ENCODE measurements around the gene NR4A3.

The NR4A3 gene

GRCh38 chr9:99860266-99860665 is 38.6 kb downstream of the NR4A3 start:
- ATAC-seq, result no peak
- TF ChIP-seq TCF4 (CRISPR knock-in tag; IDR thresholded peaks at IDR 0.05; ENCODE audit: borderline replicate concordance) (no peak), ZFP3 (CRISPR knock-in tag; IDR thresholded peaks at IDR 0.05) (no peak), ISL1 (CRISPR knock-in tag; IDR thresholded peaks at IDR 0.05) (no peak), OSR1 (CRISPR knock-in tag; IDR thresholded peaks at IDR 0.05) (no peak), POU6F1 (CRISPR knock-in tag; IDR thresholded peaks at IDR 0.05; ENCODE audit: borderline replicate concordance, low read depth) (no peak), ARNTL (CRISPR knock-in tag; IDR thresholded peaks at IDR 0.05; ENCODE audit: borderline replicate concordance, low read depth) (no peak), CSRNP3 (CRISPR knock-in tag; IDR thresholded peaks at IDR 0.05) (no peak), ESRRG (CRISPR knock-in tag; IDR thresholded peaks at IDR 0.05) (no peak), PPARA (CRISPR knock-in tag; IDR thresholded peaks at IDR 0.05; ENCODE audit: borderline replicate concordance) (no peak), ZNF565 (CRISPR knock-in tag; conservative IDR thresholded peaks at IDR 0.05; ENCODE audit: low read depth) (no peak), TSHZ2 (CRISPR knock-in tag; IDR thresholded peaks at IDR 0.05) (no peak), RARB (CRISPR knock-in tag; IDR thresholded peaks at IDR 0.05) (no peak), CSDC2 (CRISPR knock-in tag; IDR thresholded peaks at IDR 0.05) (no peak), ZC3H10 (CRISPR knock-in tag; IDR thresholded peaks at IDR 0.05) (no peak), ZNF8 (CRISPR knock-in tag; IDR thresholded peaks at IDR 0.05) (no peak), TOX (CRISPR knock-in tag; IDR thresholded peaks at IDR 0.05; ENCODE audit: borderline replicate concordance) (no peak), BACH2 (CRISPR knock-in tag; IDR thresholded peaks at IDR 0.05; ENCODE audit: borderline replicate concordance) (no peak)

- ATAC-seq, result no peak
Measured at GRCh38 chr9:99863955-99864354, 42.3 kb downstream of the NR4A3 start.

GRCh38 chr9:99866398-99866797 is 44.7 kb downstream of the NR4A3 start:
- ATAC-seq, result no peak
- TF ChIP-seq RARB (CRISPR knock-in tag; IDR thresholded peaks at IDR 0.05) (no peak), BACH2 (CRISPR knock-in tag; IDR thresholded peaks at IDR 0.05; ENCODE audit: borderline replicate concordance) (no peak), TOX (CRISPR knock-in tag; IDR thresholded peaks at IDR 0.05; ENCODE audit: borderline replicate concordance) (no peak), OSR1 (CRISPR knock-in tag; IDR thresholded peaks at IDR 0.05) (no peak), ZFP3 (CRISPR knock-in tag; IDR thresholded peaks at IDR 0.05) (no peak), PATZ1 (CRISPR knock-in tag; IDR thresholded peaks at IDR 0.05; ENCODE audit: borderline replicate concordance) (no peak), CSDC2 (CRISPR knock-in tag; IDR thresholded peaks at IDR 0.05) (no peak), TCF4 (CRISPR knock-in tag; IDR thresholded peaks at IDR 0.05; ENCODE audit: borderline replicate concordance) (no peak), SNAI2 (CRISPR knock-in tag; IDR thresholded peaks at IDR 0.05) (no peak), ARNTL (CRISPR knock-in tag; IDR thresholded peaks at IDR 0.05; ENCODE audit: borderline replicate concordance, low read depth) (no peak), PPARA (CRISPR knock-in tag; IDR thresholded peaks at IDR 0.05; ENCODE audit: borderline replicate concordance) (no peak), ZNF70 (CRISPR knock-in tag; IDR thresholded peaks at IDR 0.05) (no peak), CREB5 (CRISPR knock-in tag; IDR thresholded peaks at IDR 0.05; ENCODE audit: low read depth) (no peak)

More at GRCh38 chr9:99863955-99864354, 42.3 kb downstream of the NR4A3 start:
- TF ChIP-seq BACH2 (CRISPR knock-in tag; IDR thresholded peaks at IDR 0.05; ENCODE audit: borderline replicate concordance) (no peak), ZFP30 (CRISPR knock-in tag; IDR thresholded peaks at IDR 0.05) (no peak), SNAI2 (CRISPR knock-in tag; IDR thresholded peaks at IDR 0.05) (no peak), TSHZ2 (CRISPR knock-in tag; IDR thresholded peaks at IDR 0.05) (no peak), TOX (CRISPR knock-in tag; IDR thresholded peaks at IDR 0.05; ENCODE audit: borderline replicate concordance) (no peak)

Data from SK-N-SH treated with all-trans-retinoic acid at 6 μM for 48 hours (cell line).